Stimulated activated CD4-positive, alpha-beta T cell treated with anti-CD3 and anti-CD28 coated beads, Interleukin-2, amount 100 ng/mL, for 4 hours (primary cell): ENCODE measurements around the gene PTPRN.

Experiments used
- DNase-seq: peaks from one replicate; pipeline ENCODE4 v3.0.0-alpha.2; 2020; ENCODE audit warnings: low read depth

Gene PTPRN

GRCh38 chr2:219308142-219309101 lies 779 bp downstream of the PTPRN start:
- peak; percentile 39 for DNase-seq

- no peak for DNase-seq
These were observed 3.2 kb downstream of the PTPRN start for GRCh38 chr2:219306047-219306446.

GRCh38 chr2:219304223-219304622 lies 5.0 kb downstream of the PTPRN start:
- no peak for DNase-seq

GRCh38 chr2:219302412-219302968 lies 6.7 kb downstream of the PTPRN start:
- no peak for DNase-seq

GRCh38 chr2:219300022-219300421 lies 9.2 kb downstream of the PTPRN start:
- DNase-seq = no peak

- no peak for DNase-seq
These were observed 9.8 kb downstream of the PTPRN start for GRCh38 chr2:219299372-219299760.

- peak; percentile 76 for DNase-seq
These were observed 10.3 kb downstream of the PTPRN start for GRCh38 chr2:219298759-219299371.

GRCh38 chr2:219297766-219298456 lies 11.3 kb downstream of the PTPRN start:
- no peak for DNase-seq

- no peak for DNase-seq
These were observed 12.4 kb downstream of the PTPRN start for GRCh38 chr2:219296631-219297391.

GRCh38 chr2:219296142-219296541 lies 13.1 kb downstream of the PTPRN start:
- no peak for DNase-seq

- peak; percentile 83 for DNase-seq
These were observed 14.5 kb downstream of the PTPRN start for GRCh38 chr2:219294356-219295351.

- DNase-seq = no peak
These were observed 15.4 kb downstream of the PTPRN start for GRCh38 chr2:219293736-219294231.

- DNase-seq = no peak
These were observed 16.6 kb downstream of the PTPRN start for GRCh38 chr2:219292616-219293015.

- no peak for DNase-seq
These were observed 17.2 kb downstream of the PTPRN start for GRCh38 chr2:219291910-219292490.

- DNase-seq = no peak
These were observed 17.8 kb downstream of the PTPRN start for GRCh38 chr2:219291394-219291793.

GRCh38 chr2:219290381-219291171 lies 18.6 kb downstream of the PTPRN start:
- no peak for DNase-seq

- DNase-seq = no peak
These were observed 19.5 kb downstream of the PTPRN start for GRCh38 chr2:219289537-219290361.

- no peak for DNase-seq
These were observed 20.0 kb downstream of the PTPRN start for GRCh38 chr2:219289195-219289536.
